Endothelial cell of umbilical vein (primary cell): ENCODE results near the gene LCN2. TPM values are rescaled to one million over a fixed set of nuclear protein-coding genes. Genes with fewer than 3 reads are reported as not detected.

Experiments used
- BruUV-seq: library from RNA; stranded (reverse); fragments of 400-500 nt; replicated peaks from 2 replicates; lab custom pipeline; 2021; lab: Mats Ljungman, UMichigan
- CTCF ChIA-PET: fragments of 300-600, 350-600 bp; sonication (Branson Sonifier 250); formaldehyde crosslinking; loops from one replicate; lab custom pipeline; 2021; ENCODE audit warnings: antibody characterized with exemption, inconsistent platforms; lab: Charles Lee
- POLR2A ChIA-PET: fragments of 300-600, 350-600 bp; sonication (Branson Sonifier 250); formaldehyde crosslinking; loops from one replicate; lab custom pipeline; 2021; ENCODE audit warnings: antibody characterized with exemption, inconsistent platforms; lab: Charles Lee
- DNase-seq: peaks from one replicate; pipeline ENCODE4 v3.0.0-alpha.2; 2011; ENCODE audit warnings: low read depth, low spot score
- FAIRE-seq: peaks from 2 replicates; lab custom pipeline; 2011; peaks lifted over from hg19 to GRCh38; lab: Jason Lieb, UNC
- H2AFZ ChIP-seq: 2 replicates; pipeline ENCODE4 v1.6.0; 2012; ENCODE audit warnings: low read depth, low read length, control low read depth, inconsistent platforms
- H3K27ac ChIP-seq: 2 replicates; pipeline ENCODE4 v1.5.1; 2011; ENCODE audit warnings: low read depth, mild to moderate bottlenecking, control low read depth, low read length, moderate library complexity; ENCODE audit not compliant: insufficient read depth
- H3K27me3 ChIP-seq, 2 experiments: 2 replicates each; pipeline versions ENCODE4 v1.6.0 to v1.6.1; 2011; ENCODE audit warnings: low read length in 2 of 2, mixed read lengths in 1 of 2; ENCODE audit not compliant: control insufficient read depth in 2 of 2, insufficient read depth in 2 of 2
- H3K36me3 ChIP-seq, 2 experiments: 2 replicates in 1 of 2; 3 replicates in 1 of 2; pipeline ENCODE4 v1.5.1; 2011; ENCODE audit warnings: low read length in 2 of 2, mild to moderate bottlenecking in 1 of 2, moderate library complexity in 1 of 2; ENCODE audit not compliant: control insufficient read depth in 2 of 2, insufficient read depth in 2 of 2; ENCODE audit errors: extremely low read depth in 1 of 2
- H3K4me1 ChIP-seq: 3 replicates; pipeline ENCODE4 v1.5.1; 2011; ENCODE audit warnings: mild to moderate bottlenecking, low read length; ENCODE audit not compliant: control insufficient read depth, insufficient read depth; ENCODE audit errors: extremely low read depth
- H3K4me2 ChIP-seq: 2 replicates; pipeline ENCODE4 v1.6.1; 2011; ENCODE audit warnings: low read length, control low read depth, mixed read lengths; ENCODE audit not compliant: insufficient read depth
- H3K4me3 ChIP-seq, 3 experiments: fragments of 200-600 bp in 1 of 3; sonication (generic), shearing (Covaris generic) in 1 of 3; replicated peaks in 1 of 3; 2 replicates each; pipeline ENCODE4 v1.5.1; 2011 to 2016; ENCODE audit warnings: control low read depth in 3 of 3, low read length in 3 of 3, mild to moderate bottlenecking in 2 of 3, inconsistent platforms in 1 of 3, low read depth in 1 of 3, moderate library complexity in 1 of 3; ENCODE audit not compliant: insufficient read depth in 1 of 3
- H3K79me2 ChIP-seq: 2 replicates; pipeline ENCODE4 v1.6.0; 2012; ENCODE audit warnings: low read length, inconsistent platforms; ENCODE audit not compliant: control insufficient read depth, insufficient read depth
- H3K9ac ChIP-seq: replicated peaks from 2 replicates; pipeline ENCODE3; 2011; ENCODE audit warnings: low read length, control low read depth; ENCODE audit not compliant: insufficient read depth; ENCODE audit errors: extremely low read depth
- H3K9me1 ChIP-seq: replicated peaks from 3 replicates; pipeline ENCODE4 v1.6.0; 2011; ENCODE audit warnings: mild to moderate bottlenecking, low read length; ENCODE audit not compliant: control insufficient read depth, insufficient read depth; ENCODE audit errors: extremely low read depth
- H3K9me3 ChIP-seq: replicated peaks from 2 replicates; pipeline ENCODE4 v1.5.1; 2012; ENCODE audit warnings: low read length, inconsistent platforms; ENCODE audit not compliant: control insufficient read depth, insufficient read depth
- H4K20me1 ChIP-seq: replicated peaks from 2 replicates; pipeline ENCODE3; 2011; ENCODE audit warnings: mild to moderate bottlenecking, low read length; ENCODE audit not compliant: control insufficient read depth, insufficient read depth; ENCODE audit errors: extremely low read depth
- MYC ChIP-seq: IDR thresholded peaks from one replicate; pipeline ENCODE4 v1.6.1; 2011; ENCODE audit warnings: mild to moderate bottlenecking, low read depth, low read length
- dilution Hi-C: fragments of 300-500 bp; cut with MboI; formaldehyde crosslinking; loops from one replicate; pipeline ENCODE4 v1.15.0; 2019; ENCODE audit warnings: low sequenced_read_pairs; ENCODE audit not compliant: extremely low pct_ligation_motif_present
- intact Hi-C: fragments of 100-400 bp; cut with micrococcal nuclease; formaldehyde crosslinking; loops from one replicate; pipeline ENCODE4 v1.10.0; 2022
- polyA plus RNA-seq, 4 experiments: library from polyadenylated mRNA; depleted of rRNA in 3 of 4; stranded (reverse) in 3 of 4; unstranded in 1 of 4; fragments of >200 nt; gene quantifications; 2 replicates each; pipeline versions ENCODE4 v1.2.1 to v1.2.3, GENCODE V29; 2011 to 2012; ENCODE audit warnings: missing spikeins in 1 of 4
- total RNA-seq: library from RNA; stranded (reverse); gene quantifications from 2 replicates; pipeline ENCODE4 v1.2.3, GENCODE V29; 2021
- TF ChIP-seq, protein P1 (sequence below), 2 donors: IDR thresholded peaks; 1 replicate in 1 of 2; 2 replicates in 1 of 2; pipeline ENCODE4 v1.5.1; 2011; ENCODE audit warnings: low read length in 2 of 2, mild to moderate bottlenecking in 2 of 2, moderate library complexity in 2 of 2, control low read depth in 1 of 2, inconsistent platforms in 1 of 2, low read depth in 1 of 2; ENCODE audit not compliant: insufficient read depth in 1 of 2; ENCODE audit errors: extremely low read depth in 1 of 2

Gene LCN2
- total and polyA plus RNA-seq, 2 donors (not counting 3 experiments of a cell fraction or from before 2014, with no cell fraction given): not detected

- TF ChIP-seq, protein P1, sequence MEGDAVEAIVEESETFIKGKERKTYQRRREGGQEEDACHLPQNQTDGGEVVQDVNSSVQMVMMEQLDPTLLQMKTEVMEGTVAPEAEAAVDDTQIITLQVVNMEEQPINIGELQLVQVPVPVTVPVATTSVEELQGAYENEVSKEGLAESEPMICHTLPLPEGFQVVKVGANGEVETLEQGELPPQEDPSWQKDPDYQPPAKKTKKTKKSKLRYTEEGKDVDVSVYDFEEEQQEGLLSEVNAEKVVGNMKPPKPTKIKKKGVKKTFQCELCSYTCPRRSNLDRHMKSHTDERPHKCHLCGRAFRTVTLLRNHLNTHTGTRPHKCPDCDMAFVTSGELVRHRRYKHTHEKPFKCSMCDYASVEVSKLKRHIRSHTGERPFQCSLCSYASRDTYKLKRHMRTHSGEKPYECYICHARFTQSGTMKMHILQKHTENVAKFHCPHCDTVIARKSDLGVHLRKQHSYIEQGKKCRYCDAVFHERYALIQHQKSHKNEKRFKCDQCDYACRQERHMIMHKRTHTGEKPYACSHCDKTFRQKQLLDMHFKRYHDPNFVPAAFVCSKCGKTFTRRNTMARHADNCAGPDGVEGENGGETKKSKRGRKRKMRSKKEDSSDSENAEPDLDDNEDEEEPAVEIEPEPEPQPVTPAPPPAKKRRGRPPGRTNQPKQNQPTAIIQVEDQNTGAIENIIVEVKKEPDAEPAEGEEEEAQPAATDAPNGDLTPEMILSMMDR (IDR thresholded peaks at IDR 0.05; ENCODE audit: extremely low read depth in 1 of 2, insufficient read depth in 1 of 2, low read depth in 1 of 2, low read length in 2 of 2): peak; percentile 58 to 67
- TF ChIP-seq MYC: no peak
- no peaks in the 10 kb centered on the region for H3K9me3 ChIP-seq
- H3K9ac ChIP-seq: no peak overlapping the region
- intact Hi-C loops: no loop called here
- peaks cover 11% of the 10 kb centered on the region for H3K4me1 ChIP-seq
- no peak overlapping the region for H3K4me2 ChIP-seq
- FAIRE-seq: no peak
- no peaks in the 10 kb centered on the region for H3K9me1 ChIP-seq
- no peak overlapping the region for H2AFZ ChIP-seq
- CTCF ChIA-PET: interaction anchor here (0.6 to 2.1 kb wide), 13 partner anchors 7 to 181 kb away, joined by 3 to 12 read pairs (median 4); partner anchors contain the start of genes BBLN and NAIF1
- dilution Hi-C loops: no loop called here
- BruUV-seq: no TSS peak
- no peak overlapping the region for H3K27ac ChIP-seq
- H3K36me3 ChIP-seq: peaks cover 0 to 16% of the 10 kb centered on the region in 2 experiments
- DNase-seq: peak; percentile 56
- POLR2A ChIA-PET: no interaction called here
- peaks cover 11% of the 10 kb centered on the region for H3K79me2 ChIP-seq
- H4K20me1 ChIP-seq: no peaks in the 10 kb centered on the region
- no peaks in the 10 kb centered on the region for H3K27me3 ChIP-seq
- H3K4me3 ChIP-seq: no peak overlapping the region
Measured at GRCh38 chr9:128124873-128125579, 24.2 kb upstream of the LCN2 start.
